ENCODE data around the gene TPPP.

GRCh38 chr5:675871-676698 is 17.1 kb downstream of the TPPP start:
- TF ChIP-seq CTCF (IDR thresholded peaks at IDR 0.05; ENCODE audit: low read depth, low read length), result no peak
- TF ChIP-seq MYC (IDR thresholded peaks at IDR 0.05; ENCODE audit: low read depth, low read length), result no peak
- TF ChIP-seq MAX (IDR thresholded peaks at IDR 0.05; ENCODE audit: low read depth, low read length), result no peak
